H1 (cell line): ENCODE results near the gene RAI14. TPM values are rescaled to one million over a fixed set of nuclear protein-coding genes. Genes with fewer than 3 reads are reported as not detected.

Experiments used
- ASH2L ChIP-seq: fragments of 200-600, 300-600 bp; sonication (generic); IDR thresholded peaks from one replicate; pipeline ENCODE4 v1.7.1; 2017; ENCODE audit warnings: low read length
- KDM1A ChIP-seq: fragments of 200-600, 300-600 bp; sonication (generic); IDR thresholded peaks from 2 replicates; pipeline ENCODE4 v1.7.1; 2016; ENCODE audit warnings: mild to moderate bottlenecking, low read length, borderline replicate concordance
- MAX ChIP-seq: IDR thresholded peaks from 2 replicates; pipeline ENCODE4 v1.6.1; 2012; ENCODE audit warnings: inconsistent platforms
- POLR2AphosphoS5 ChIP-seq: IDR thresholded peaks from 2 replicates; pipeline ENCODE4 v1.6.1; 2011; ENCODE audit warnings: low read depth, low read length
- RAD21 ChIP-seq, 2 experiments: IDR thresholded peaks in 1 of 2; conservative IDR thresholded peaks in 1 of 2; 2 replicates each; pipeline ENCODE4 v1.6.1; 2011; ENCODE audit warnings: low read depth in 2 of 2, low read length in 2 of 2, improper control_type of control experiment in 1 of 2, inconsistent platforms in 1 of 2, mild to moderate bottlenecking in 1 of 2, moderate library complexity in 1 of 2
- RBBP5 ChIP-seq: IDR thresholded peaks from 2 replicates; pipeline ENCODE4 v1.7.1; 2012; ENCODE audit warnings: low read depth, mild to moderate bottlenecking, inconsistent platforms, low read length, moderate library complexity, borderline replicate concordance
- RXRA ChIP-seq: IDR thresholded peaks from 2 replicates; pipeline ENCODE4 v1.6.1; 2011; ENCODE audit warnings: low read depth, mild to moderate bottlenecking, low read length, moderate library complexity; ENCODE audit not compliant: insufficient read depth
- polyA plus RNA-seq, 7 experiments: library from polyadenylated mRNA; depleted of rRNA in 3 of 7; stranded (reverse) in 5 of 7; unstranded in 2 of 7; fragments of >200 nt in 5 of 7; fragments of 200-250 nt in 2 of 7; gene quantifications; 1 replicate in 5 of 7; 2 replicates in 1 of 7; 4 replicates in 1 of 7; pipeline versions ENCODE4 v1.2.1 to v1.2.3, GENCODE V29; 2011 to 2013; ENCODE audit warnings: missing spikeins in 2 of 7, mixed read lengths in 2 of 7
- total RNA-seq: library from RNA; stranded (reverse); fragmentation: NEBNext Ultra II Directional; extraction: Animal tissue kit (Norgen Biotek cat#: 25700); gene quantifications from 2 replicates; pipeline ENCODE4 v1.2.1, GENCODE V29; 2021

RAI14 gene
- total and polyA plus RNA-seq, 2 of the 8 experiments (the other 6 are each of a cell fraction or from before 2014, with no cell fraction given), result 48.4 to 210 TPM

- TF ChIP-seq MAX (no peak), ASH2L (no peak), POLR2AphosphoS5 (no peak), RXRA (no peak), RAD21 (IDR thresholded peaks at IDR 0.05 in 1 of 2, conservative IDR thresholded peaks at IDR 0.05 in 1 of 2; ENCODE audit: low read depth in 2 of 2, low read length in 2 of 2) (no peak), RBBP5 (no peak), KDM1A (no peak)
Measured at GRCh38 chr5:34813509-34813908, 157.4 kb downstream of the RAI14 start (continued).
